C4-2B (cell line): Measurements from ENCODE around the gene HEPACAM.

ENCODE experiments used
- H3K27ac ChIP-seq: fragments of 450-650 bp; 2 replicates; pipeline ENCODE4 v1.5.1; 2017
- CTCF ChIP-seq: fragments of 450-650 bp; conservative IDR thresholded peaks from 2 replicates; pipeline ENCODE4 v1.5.1; 2017; ENCODE audit warnings: mild to moderate bottlenecking
- ZFX ChIP-seq: fragments of 450-650 bp; IDR thresholded peaks from 2 replicates; pipeline ENCODE4 v1.6.1; 2017

Gene HEPACAM

DNA sequence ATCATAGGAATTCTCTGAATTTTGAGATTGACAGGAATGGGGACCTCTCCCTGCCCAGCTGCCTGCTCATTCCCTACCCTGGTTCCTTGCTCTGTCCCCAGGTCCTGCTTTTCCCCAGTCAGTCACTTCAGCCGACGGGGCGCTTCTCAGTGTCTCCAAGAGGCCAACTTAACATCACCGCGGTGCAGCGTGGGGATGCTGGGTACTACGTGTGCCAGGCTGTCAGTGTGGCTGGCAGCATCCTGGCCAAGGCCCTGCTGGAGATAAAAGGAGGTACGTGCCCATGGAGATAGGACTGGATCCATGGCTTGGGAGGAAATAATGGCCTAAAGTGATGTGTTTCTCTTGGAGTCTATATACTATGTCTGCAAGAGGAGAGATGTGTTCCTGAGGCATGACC is 63.6 kb downstream of the HEPACAM start:
- TF ChIP-seq CTCF (no peak), ZFX (no peak)
- no peak overlapping the region for H3K27ac ChIP-seq

DNA sequence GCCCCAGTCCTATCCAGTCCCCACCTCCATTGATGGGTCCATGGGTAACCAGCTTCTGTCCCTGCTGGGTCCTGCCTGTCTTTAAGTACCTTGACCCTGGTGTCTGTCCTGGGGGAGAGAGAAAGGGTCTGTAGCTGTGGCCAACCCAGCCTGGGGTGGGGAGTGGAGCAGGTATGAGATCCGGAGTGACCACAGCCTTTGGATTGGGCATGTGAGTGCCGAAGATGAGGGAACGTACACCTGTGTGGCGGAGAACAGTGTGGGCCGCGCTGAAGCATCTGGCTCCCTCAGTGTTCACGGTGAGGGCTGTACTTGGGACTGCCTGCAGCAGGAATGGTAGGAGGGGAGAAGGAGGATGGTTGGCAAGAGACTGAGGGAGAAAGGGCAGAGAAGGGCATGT is 65.4 kb downstream of the HEPACAM start:
- no peak overlapping the region for H3K27ac ChIP-seq
- TF ChIP-seq ZFX (no peak), CTCF (no peak)

DNA sequence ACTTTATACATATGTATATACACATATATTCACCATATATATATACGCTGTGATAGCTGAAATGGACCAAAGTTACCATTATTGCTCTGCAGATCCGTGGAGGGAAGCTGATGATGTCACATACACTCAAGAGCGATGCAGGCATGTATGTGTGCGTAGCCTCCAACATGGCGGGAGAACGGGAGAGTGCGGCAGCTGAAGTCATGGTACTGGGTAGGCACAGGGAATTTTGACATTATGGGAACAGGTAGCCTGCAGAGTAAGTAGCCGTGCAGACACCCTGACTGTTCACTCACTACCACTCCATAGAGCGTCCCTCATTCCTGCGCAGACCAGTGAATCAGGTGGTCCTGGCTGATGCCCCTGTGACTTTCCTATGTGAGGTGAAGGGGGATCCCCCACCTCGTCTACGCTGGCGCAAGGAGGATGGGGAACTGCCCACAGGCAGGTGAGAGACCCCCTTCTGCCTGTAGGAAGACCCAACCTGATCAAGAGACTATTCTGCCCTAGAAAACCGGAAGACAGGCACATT is 65.9 kb downstream of the HEPACAM start:
- TF ChIP-seq ZFX (no peak), CTCF (no peak)
- no peak overlapping the region for H3K27ac ChIP-seq

GRCh38 chr11:124869331-124869730 is 66.5 kb downstream of the HEPACAM start:
- TF ChIP-seq ZFX (no peak), CTCF (no peak)
- no peak overlapping the region for H3K27ac ChIP-seq
